Loucy (cell line): ENCODE results near the gene CIDEA.

ENCODE experiments used
- EZH2phosphoT487 ChIP-seq: fragments of 200-600 bp; IDR thresholded peaks from 2 replicates; pipeline ENCODE4 v1.6.1; 2018; ENCODE audit warnings: antibody characterized with exemption, mild to moderate bottlenecking, moderate library complexity, borderline replicate concordance
- TF ChIP-seq, protein P1 (sequence below): fragments of 200-600 bp; sonication (generic); conservative IDR thresholded peaks from 2 replicates; pipeline ENCODE4 v1.5.1; 2014; ENCODE audit warnings: mild to moderate bottlenecking, antibody characterized with exemption, low read length

DNA sequence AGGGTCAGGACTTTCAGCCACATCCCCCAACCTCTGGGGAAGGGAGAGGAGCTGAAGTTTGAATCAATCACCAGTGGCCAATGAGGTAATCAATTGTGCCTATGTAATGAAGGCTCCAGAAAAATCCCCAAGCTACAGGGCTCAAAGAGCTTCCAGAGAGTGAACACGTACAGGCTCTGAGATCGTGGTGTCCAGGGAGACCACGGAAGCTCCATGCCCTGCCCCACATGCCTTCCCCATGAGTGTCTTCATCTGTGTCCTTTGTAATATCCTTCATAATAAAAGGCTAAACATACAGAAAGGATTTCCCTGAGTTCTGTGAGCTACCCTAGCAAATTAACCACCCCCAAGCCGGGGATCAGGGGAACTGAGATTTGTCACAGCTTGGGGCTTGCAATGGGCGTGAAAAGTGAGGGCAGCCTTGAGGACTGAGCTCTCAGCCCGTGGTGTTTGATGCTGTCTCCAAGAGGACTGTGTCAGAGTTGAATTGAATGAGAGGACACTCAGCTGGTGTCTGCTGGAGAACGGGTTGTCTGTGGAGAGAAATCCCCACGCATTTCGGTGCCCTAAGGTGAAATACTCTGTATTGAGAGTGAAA is 28.4 kb downstream of the CIDEA start:
- TF ChIP-seq, protein P1, sequence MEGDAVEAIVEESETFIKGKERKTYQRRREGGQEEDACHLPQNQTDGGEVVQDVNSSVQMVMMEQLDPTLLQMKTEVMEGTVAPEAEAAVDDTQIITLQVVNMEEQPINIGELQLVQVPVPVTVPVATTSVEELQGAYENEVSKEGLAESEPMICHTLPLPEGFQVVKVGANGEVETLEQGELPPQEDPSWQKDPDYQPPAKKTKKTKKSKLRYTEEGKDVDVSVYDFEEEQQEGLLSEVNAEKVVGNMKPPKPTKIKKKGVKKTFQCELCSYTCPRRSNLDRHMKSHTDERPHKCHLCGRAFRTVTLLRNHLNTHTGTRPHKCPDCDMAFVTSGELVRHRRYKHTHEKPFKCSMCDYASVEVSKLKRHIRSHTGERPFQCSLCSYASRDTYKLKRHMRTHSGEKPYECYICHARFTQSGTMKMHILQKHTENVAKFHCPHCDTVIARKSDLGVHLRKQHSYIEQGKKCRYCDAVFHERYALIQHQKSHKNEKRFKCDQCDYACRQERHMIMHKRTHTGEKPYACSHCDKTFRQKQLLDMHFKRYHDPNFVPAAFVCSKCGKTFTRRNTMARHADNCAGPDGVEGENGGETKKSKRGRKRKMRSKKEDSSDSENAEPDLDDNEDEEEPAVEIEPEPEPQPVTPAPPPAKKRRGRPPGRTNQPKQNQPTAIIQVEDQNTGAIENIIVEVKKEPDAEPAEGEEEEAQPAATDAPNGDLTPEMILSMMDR, result no peak
- TF ChIP-seq EZH2phosphoT487, result no peak
